Cardiac septum (tissue), 1 donor: ENCODE measurements around the gene DIPK1B. TPM values are rescaled to one million over a fixed set of nuclear protein-coding genes. Genes with fewer than 3 reads are reported as not detected.

Experiments used
- DNase-seq: peaks from one replicate; pipeline ENCODE4 v3.0.0-alpha.2; 2020; ENCODE audit warnings: low spot score
- intact Hi-C: fragments of 100-400 bp; cut with DNase I; formaldehyde crosslinking; loops from one replicate; pipeline ENCODE4 v1.14.0; 2022
- total RNA-seq: library from RNA; stranded (reverse); fragmentation: NEBNext Ultra II Directional; extraction: Animal tissue kit (Norgen Biotek cat#: 25700); gene quantifications from one replicate; pipeline ENCODE4 v1.2.1, GENCODE V29; 2021
- donor health status: DM: no; HTN: no; CAD: no.

The DIPK1B gene
- total RNA-seq, 1 donor from 2014 or later, result 28.3 TPM

- no peak for DNase-seq
- intact Hi-C loops, result no loop called here
Measured at GRCh38 chr9:136712690-136713544, 545 bp downstream of the DIPK1B start.

- intact Hi-C loops, result no loop called here
- no peak for DNase-seq
Measured at GRCh38 chr9:136713550-136713949, 1.2 kb downstream of the DIPK1B start.

GRCh38 chr9:136714096-136714892, 1.9 kb downstream of the DIPK1B start:
- intact Hi-C loops, result no loop called here
- peak; percentile 80 for DNase-seq

GRCh38 chr9:136714893-136715274, 2.5 kb downstream of the DIPK1B start:
- intact Hi-C loops, result no loop called here

GRCh38 chr9:136717399-136717798, 5.0 kb downstream of the DIPK1B start:
- DNase-seq, result no peak
- intact Hi-C loops, result no loop called here

More at GRCh38 chr9:136714893-136715274, 2.5 kb downstream of the DIPK1B start:
- no peak for DNase-seq

GRCh38 chr9:136718345-136719194, 6.2 kb downstream of the DIPK1B start:
- DNase-seq, result no peak
- intact Hi-C loops, result no loop called here

- intact Hi-C loops, result no loop called here
- DNase-seq, result no peak
Measured at GRCh38 chr9:136719195-136719880, 7.0 kb downstream of the DIPK1B start.

GRCh38 chr9:136720251-136720897, 8.0 kb downstream of the DIPK1B start:
- DNase-seq, result no peak
- intact Hi-C loops, result loop anchor here (5.0 kb wide), 1 partner anchor 43 kb away; no protein-coding TSS in a partner anchor

GRCh38 chr9:136720898-136721338, 8.5 kb downstream of the DIPK1B start:
- intact Hi-C loops, result loop anchor here (5.0 kb wide), 1 partner anchor 44 kb away; no protein-coding TSS in a partner anchor
- DNase-seq, result no peak

GRCh38 chr9:136721339-136722092, 9.1 kb downstream of the DIPK1B start:
- intact Hi-C loops, result loop anchor here (5.0 kb wide), 1 partner anchor 44 kb away; no protein-coding TSS in a partner anchor
- DNase-seq, result no peak

GRCh38 chr9:136722093-136722968, 10.0 kb downstream of the DIPK1B start:
- no peak for DNase-seq
- intact Hi-C loops, result loop anchor here (5.0 kb wide), 1 partner anchor 45 kb away; no protein-coding TSS in a partner anchor

GRCh38 chr9:136722969-136723356, 10.6 kb downstream of the DIPK1B start:
- intact Hi-C loops, result loop anchor here (5.0 kb wide), 1 partner anchor 46 kb away; no protein-coding TSS in a partner anchor

GRCh38 chr9:136723362-136723976, 11.1 kb downstream of the DIPK1B start:
- intact Hi-C loops, result loop anchor here (5.0 kb wide), 1 partner anchor 46 kb away; no protein-coding TSS in a partner anchor
- no peak for DNase-seq

More at GRCh38 chr9:136722969-136723356, 10.6 kb downstream of the DIPK1B start:
- DNase-seq, result no peak

- no peak for DNase-seq
- intact Hi-C loops, result loop anchor here (5.0 kb wide), 1 partner anchor 47 kb away; no protein-coding TSS in a partner anchor
Measured at GRCh38 chr9:136723989-136724388, 11.6 kb downstream of the DIPK1B start.

- DNase-seq, result no peak
- intact Hi-C loops, result loop anchor here (5.0 kb wide), 2 partner anchors 32 to 47 kb away; no protein-coding TSS in a partner anchor
Measured at GRCh38 chr9:136724772-136725171, 12.4 kb downstream of the DIPK1B start.

- no peak for DNase-seq
- intact Hi-C loops, result loop anchor here (5.0 kb wide), 1 partner anchor 33 kb away; no protein-coding TSS in a partner anchor
Measured at GRCh38 chr9:136725612-136726011, 13.2 kb downstream of the DIPK1B start.
